Peyer's patch (tissue), 4 donors: Measurements from ENCODE around the gene GTSF1L.

ENCODE experiments used
- CTCF ChIP-seq, 6 experiments: fragments of 450-650 bp in 4 of 6; fragments of 200-600 bp in 2 of 6; sonication (generic) in 1 of 6; IDR thresholded peaks; one replicate each; pipeline ENCODE4 v1.5.1; 2017 to 2019; ENCODE audit warnings: antibody characterized with exemption in 6 of 6, mild to moderate bottlenecking in 3 of 6, moderate library complexity in 1 of 6
- POLR2A ChIP-seq, 2 donors: fragments of 450-650 bp; IDR thresholded peaks; one replicate each; pipeline ENCODE4 v1.5.1; 2017; ENCODE audit warnings: antibody characterized with exemption in 2 of 2, mild to moderate bottlenecking in 2 of 2, moderate library complexity in 2 of 2

- TF ChIP-seq CTCF (IDR thresholded peaks at IDR 0.05): no peak
- TF ChIP-seq POLR2A (IDR thresholded peaks at IDR 0.05): no peak
These were observed 1.3 kb upstream of the GTSF1L start for GRCh38 chr20:43727980-43728590.
